Measurements from ENCODE around the gene KIAA1328.

KIAA1328 gene

DNA sequence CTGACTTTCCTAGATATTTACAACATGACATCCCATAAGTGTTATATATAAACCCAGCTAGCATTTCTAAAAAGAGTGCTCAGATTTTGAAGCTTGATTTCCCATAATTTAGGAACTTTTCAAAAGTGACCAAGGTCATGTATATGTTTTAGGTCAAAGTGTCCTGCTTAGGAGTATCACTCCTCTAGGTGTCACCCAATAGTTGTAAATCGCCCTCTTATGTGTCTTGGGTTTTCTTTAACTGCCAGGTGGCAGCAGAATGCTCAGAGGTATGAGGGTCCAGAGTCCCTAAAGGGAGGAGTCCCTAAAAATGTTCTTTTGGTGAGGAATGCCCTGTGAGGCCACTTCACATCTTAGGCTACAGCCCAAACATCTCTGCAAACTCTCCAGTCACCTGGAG, 378.4 kb downstream of the KIAA1328 start:
- no peak for TF ChIP-seq YY1 (IDR thresholded peaks at IDR 0.05; ENCODE audit: low read depth)
- TF ChIP-seq RAD21 (IDR thresholded peaks at IDR 0.05; ENCODE audit: low read depth) = peak; percentile 36; the same call in 1 of the 2 replicates

DNA sequence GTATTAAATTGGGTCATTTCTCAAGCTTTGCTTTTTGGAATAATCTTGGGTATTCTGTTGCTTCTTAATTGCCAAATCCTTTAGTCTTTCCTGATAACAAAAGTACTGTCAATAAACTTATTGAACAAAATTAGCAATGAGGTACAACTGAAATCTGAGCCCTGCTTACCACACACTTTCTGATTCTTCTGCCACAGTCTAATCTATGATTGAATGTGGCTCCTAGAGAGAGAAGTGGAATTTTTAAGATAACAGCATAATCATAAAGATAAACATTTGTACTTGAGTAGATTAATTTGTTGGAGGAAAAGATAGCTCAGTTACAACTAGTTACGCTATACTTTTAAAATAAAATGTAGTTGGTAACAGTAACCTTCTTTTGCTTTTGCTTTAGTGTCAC, 381.9 kb downstream of the KIAA1328 start:
- TF ChIP-seq TCF12 (IDR thresholded peaks at IDR 0.05; ENCODE audit: low read depth) = no peak
- TF ChIP-seq FOXM1 (IDR thresholded peaks at IDR 0.05; ENCODE audit: borderline replicate concordance, low read depth) = no peak
- TF ChIP-seq NFIC (IDR thresholded peaks at IDR 0.05) = no peak
- TF ChIP-seq CEBPB (IDR thresholded peaks at IDR 0.05) = no peak
- TF ChIP-seq, protein P1, sequence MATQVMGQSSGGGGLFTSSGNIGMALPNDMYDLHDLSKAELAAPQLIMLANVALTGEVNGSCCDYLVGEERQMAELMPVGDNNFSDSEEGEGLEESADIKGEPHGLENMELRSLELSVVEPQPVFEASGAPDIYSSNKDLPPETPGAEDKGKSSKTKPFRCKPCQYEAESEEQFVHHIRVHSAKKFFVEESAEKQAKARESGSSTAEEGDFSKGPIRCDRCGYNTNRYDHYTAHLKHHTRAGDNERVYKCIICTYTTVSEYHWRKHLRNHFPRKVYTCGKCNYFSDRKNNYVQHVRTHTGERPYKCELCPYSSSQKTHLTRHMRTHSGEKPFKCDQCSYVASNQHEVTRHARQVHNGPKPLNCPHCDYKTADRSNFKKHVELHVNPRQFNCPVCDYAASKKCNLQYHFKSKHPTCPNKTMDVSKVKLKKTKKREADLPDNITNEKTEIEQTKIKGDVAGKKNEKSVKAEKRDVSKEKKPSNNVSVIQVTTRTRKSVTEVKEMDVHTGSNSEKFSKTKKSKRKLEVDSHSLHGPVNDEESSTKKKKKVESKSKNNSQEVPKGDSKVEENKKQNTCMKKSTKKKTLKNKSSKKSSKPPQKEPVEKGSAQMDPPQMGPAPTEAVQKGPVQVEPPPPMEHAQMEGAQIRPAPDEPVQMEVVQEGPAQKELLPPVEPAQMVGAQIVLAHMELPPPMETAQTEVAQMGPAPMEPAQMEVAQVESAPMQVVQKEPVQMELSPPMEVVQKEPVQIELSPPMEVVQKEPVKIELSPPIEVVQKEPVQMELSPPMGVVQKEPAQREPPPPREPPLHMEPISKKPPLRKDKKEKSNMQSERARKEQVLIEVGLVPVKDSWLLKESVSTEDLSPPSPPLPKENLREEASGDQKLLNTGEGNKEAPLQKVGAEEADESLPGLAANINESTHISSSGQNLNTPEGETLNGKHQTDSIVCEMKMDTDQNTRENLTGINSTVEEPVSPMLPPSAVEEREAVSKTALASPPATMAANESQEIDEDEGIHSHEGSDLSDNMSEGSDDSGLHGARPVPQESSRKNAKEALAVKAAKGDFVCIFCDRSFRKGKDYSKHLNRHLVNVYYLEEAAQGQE (IDR thresholded peaks at IDR 0.05; ENCODE audit: low read depth) = no peak
- TF ChIP-seq, protein P2, sequence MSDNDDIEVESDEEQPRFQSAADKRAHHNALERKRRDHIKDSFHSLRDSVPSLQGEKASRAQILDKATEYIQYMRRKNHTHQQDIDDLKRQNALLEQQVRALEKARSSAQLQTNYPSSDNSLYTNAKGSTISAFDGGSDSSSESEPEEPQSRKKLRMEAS (IDR thresholded peaks at IDR 0.05) = no peak
- no peak for TF ChIP-seq EP300 (IDR thresholded peaks at IDR 0.05; ENCODE audit: borderline replicate concordance)

DNA sequence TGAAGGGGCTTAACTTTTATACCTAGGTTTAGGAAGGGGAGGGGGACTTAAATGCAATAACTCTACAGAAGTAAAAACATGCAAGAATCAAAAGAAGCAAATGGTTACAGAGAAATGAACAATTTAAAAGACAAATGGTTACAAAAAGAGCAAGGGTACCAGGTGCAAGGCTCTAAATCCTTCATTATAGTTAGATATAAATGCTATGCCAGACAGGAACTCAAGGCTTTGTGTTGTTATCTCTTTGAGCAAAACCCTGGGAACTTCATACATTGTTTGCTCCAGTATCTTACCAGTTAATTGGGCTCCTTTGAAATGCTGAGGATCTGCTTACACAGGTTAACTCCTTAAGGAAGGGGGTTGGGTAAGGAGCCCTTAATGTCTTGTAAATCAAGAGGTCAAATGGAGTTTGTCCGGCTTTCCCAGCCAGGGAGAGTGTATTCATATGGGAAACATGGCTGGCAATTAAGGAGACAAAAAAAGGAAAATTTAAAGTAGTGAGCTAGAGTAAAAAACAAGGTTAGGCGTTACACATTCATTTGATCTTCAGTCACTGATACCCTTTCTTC, 389.2 kb downstream of the KIAA1328 start:
- TF ChIP-seq TEAD4 (IDR thresholded peaks at IDR 0.05) (no peak), CREB1 (IDR thresholded peaks at IDR 0.05; ENCODE audit: low read depth) (no peak), NFIC (IDR thresholded peaks at IDR 0.05) (no peak), TAF1 (IDR thresholded peaks at IDR 0.05; ENCODE audit: low read depth) (no peak), CEBPB (IDR thresholded peaks at IDR 0.05) (no peak), RAD21 (IDR thresholded peaks at IDR 0.05; ENCODE audit: low read depth) (no peak), YY1 (IDR thresholded peaks at IDR 0.05; ENCODE audit: low read depth) (no peak), EP300 (IDR thresholded peaks at IDR 0.05; ENCODE audit: borderline replicate concordance) (no peak), ZBTB7A (IDR thresholded peaks at IDR 0.05; ENCODE audit: low read depth) (no peak), EGR1 (IDR thresholded peaks at IDR 0.05) (no peak), TCF12 (IDR thresholded peaks at IDR 0.05; ENCODE audit: low read depth) (no peak), FOXM1 (IDR thresholded peaks at IDR 0.05; ENCODE audit: borderline replicate concordance, low read depth) (no peak)
- TF ChIP-seq, protein P3, sequence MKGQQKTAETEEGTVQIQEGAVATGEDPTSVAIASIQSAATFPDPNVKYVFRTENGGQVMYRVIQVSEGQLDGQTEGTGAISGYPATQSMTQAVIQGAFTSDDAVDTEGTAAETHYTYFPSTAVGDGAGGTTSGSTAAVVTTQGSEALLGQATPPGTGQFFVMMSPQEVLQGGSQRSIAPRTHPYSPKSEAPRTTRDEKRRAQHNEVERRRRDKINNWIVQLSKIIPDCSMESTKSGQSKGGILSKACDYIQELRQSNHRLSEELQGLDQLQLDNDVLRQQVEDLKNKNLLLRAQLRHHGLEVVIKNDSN (IDR thresholded peaks at IDR 0.05) = no peak
- TF ChIP-seq, protein P2 (IDR thresholded peaks at IDR 0.05) = no peak
- TF ChIP-seq, protein P1 (IDR thresholded peaks at IDR 0.05; ENCODE audit: low read depth) = no peak

DNA sequence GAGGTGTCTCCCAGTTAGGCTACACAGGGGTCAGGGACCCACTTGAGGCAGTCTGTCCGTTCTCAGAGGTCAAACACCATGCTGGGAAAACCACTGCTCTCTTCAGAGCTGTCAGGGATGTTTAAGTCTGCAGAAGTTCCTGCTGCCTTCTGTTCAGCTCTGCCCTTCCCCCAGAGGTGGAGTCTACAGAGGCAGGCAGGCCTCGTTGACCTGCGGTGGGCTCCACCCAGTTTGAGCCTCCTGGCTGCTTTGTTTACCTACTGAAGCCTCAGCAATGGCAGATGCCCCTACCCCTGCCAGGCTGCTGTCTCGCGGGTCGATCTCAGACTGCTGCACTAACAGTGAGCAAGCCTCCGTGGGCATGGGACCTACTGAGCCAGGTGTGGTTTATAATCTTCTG, 390.3 kb downstream of the KIAA1328 start:
- no peak for TF ChIP-seq EGR1 (IDR thresholded peaks at IDR 0.05)
- TF ChIP-seq FOXM1 (IDR thresholded peaks at IDR 0.05; ENCODE audit: borderline replicate concordance, low read depth) = no peak
- no peak for TF ChIP-seq YY1 (IDR thresholded peaks at IDR 0.05; ENCODE audit: low read depth)
- no peak for TF ChIP-seq RAD21 (IDR thresholded peaks at IDR 0.05; ENCODE audit: low read depth)
- TF ChIP-seq TCF12 (IDR thresholded peaks at IDR 0.05; ENCODE audit: low read depth) = no peak
- TF ChIP-seq, protein P1 (IDR thresholded peaks at IDR 0.05; ENCODE audit: low read depth) = no peak
- TF ChIP-seq CREB1 (IDR thresholded peaks at IDR 0.05; ENCODE audit: low read depth) = no peak
- no peak for TF ChIP-seq TEAD4 (IDR thresholded peaks at IDR 0.05)
- no peak for TF ChIP-seq CEBPB (IDR thresholded peaks at IDR 0.05)
- TF ChIP-seq, protein P3 (IDR thresholded peaks at IDR 0.05) = no peak
- TF ChIP-seq TAF1 (IDR thresholded peaks at IDR 0.05; ENCODE audit: low read depth) = no peak
- TF ChIP-seq ZBTB7A (IDR thresholded peaks at IDR 0.05; ENCODE audit: low read depth) = no peak
